NCI-H82 treated with DMSO at 0.1 percent for 48 hours (cell line): ENCODE results near the gene ARSG.
A peak's percentile ranks its signal among the peaks of the same experiment; 100 is the strongest.
"Not testable (repeated sequence)": the region's sequence is repeated elsewhere in the genome, so short reads cannot be mapped to it uniquely, and the experiment has no call there.

Source experiments
- DNase-seq: peaks from one replicate; lab custom pipeline; 2025; ENCODE audit not compliant: unreplicated experiment; lab: John Stamatoyannopoulos, UW

Gene ARSG

DNA sequence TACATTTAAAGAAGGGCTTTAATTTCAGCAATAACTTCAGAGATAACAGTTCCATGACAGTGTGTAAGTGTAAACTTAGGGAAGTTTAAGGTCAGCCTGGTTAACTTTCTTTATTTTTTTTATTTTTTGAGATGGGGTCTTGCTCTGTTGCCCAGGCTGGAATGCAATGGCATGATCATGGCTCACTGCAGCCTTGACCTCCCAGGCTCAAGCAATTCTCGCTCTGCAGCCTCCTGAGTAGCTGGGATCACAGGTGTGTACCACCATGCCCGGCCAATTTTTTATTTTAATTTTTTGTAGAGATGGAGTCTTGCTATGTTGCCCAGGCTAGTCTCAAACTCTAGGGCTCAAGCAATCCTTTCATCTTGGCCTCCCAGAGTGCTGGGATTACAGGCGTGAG, 15.0 kb upstream of the ARSG start:
- DNase-seq = not testable (repeated sequence)

DNA sequence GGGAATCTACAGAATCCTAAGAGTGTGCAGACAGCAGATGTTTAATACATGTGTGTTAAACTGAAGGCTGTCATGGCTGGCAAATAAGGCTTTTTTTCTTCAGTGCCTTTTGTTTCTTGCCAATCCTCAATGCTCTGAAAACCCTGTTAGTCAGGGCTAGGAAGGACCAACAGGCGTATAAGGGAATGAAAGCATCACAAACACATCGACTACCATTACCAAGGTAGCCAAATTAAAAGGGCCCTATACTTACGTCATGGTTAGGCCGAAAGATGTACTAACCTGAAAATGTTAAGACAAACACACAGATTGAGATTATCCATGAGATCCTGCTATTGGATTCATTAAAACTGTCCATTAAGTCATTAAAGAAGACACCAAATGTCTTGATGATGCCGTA, 13.5 kb upstream of the ARSG start:
- DNase-seq = no peak

- not testable (repeated sequence) for DNase-seq
Observed at GRCh38 chr17:68281965-68282364, 9.3 kb upstream of the ARSG start.

- peak; percentile 26 for DNase-seq
Observed at GRCh38 chr17:68288375-68288774, 2.9 kb upstream of the ARSG start.

DNA sequence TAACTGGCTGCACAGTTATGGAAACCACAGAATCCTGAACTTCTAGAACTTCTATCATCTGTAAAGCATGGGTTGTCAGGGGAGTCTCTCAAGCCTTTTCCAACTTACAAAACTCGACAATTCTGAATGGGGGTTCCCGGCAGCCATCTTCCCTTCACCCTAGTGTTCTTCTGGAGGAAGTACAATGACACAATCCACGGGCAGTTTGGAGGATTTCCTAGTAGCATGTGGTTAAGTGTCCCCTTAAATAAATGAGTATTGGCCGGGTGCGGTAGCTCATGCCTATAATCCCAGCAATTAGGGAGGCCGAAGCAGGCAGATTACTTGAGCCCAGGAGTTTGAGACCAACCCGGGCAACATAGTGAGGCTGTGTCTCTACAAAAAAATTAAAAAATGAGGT, 2.5 kb upstream of the ARSG start:
- no peak for DNase-seq

DNA sequence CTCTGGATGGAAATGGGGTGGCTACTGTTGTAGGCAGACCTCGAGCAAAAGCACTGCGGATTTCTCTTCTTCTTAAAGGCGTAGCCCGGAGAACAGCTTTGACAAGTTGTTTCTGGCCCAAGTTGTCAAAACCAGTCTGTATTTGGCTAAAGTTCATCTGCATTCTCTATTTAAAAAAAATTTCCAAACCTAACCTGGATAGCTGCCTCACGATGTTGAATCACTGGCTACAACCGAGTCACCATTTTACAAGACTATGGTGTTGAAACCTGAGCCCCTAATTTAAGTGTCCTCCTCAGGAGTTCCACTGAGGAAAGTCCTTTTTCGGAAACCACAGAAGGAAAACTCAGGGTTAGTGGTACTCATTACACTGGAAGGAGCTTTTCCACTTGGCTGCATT, 1.8 kb upstream of the ARSG start:
- DNase-seq = no peak

DNA sequence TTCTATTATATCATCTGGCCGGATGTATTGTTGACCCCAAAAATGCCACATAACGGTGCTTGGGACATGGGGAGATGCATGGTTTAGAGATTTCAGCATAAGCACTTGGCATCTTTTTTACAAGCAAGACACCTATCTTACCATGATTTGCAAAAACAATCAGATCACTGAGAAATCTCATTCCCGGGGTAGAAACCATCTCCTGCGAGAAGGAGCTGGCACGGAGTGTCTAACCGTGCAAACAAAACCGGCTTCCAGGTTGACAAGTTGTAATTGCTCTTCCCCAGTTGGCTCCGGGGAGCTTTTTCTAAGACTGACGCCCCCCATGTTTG, 1.4 kb upstream of the ARSG start:
- no peak for DNase-seq

- no peak for DNase-seq
Observed at GRCh38 chr17:68290268-68290954, 884 bp upstream of the ARSG start.

DNA sequence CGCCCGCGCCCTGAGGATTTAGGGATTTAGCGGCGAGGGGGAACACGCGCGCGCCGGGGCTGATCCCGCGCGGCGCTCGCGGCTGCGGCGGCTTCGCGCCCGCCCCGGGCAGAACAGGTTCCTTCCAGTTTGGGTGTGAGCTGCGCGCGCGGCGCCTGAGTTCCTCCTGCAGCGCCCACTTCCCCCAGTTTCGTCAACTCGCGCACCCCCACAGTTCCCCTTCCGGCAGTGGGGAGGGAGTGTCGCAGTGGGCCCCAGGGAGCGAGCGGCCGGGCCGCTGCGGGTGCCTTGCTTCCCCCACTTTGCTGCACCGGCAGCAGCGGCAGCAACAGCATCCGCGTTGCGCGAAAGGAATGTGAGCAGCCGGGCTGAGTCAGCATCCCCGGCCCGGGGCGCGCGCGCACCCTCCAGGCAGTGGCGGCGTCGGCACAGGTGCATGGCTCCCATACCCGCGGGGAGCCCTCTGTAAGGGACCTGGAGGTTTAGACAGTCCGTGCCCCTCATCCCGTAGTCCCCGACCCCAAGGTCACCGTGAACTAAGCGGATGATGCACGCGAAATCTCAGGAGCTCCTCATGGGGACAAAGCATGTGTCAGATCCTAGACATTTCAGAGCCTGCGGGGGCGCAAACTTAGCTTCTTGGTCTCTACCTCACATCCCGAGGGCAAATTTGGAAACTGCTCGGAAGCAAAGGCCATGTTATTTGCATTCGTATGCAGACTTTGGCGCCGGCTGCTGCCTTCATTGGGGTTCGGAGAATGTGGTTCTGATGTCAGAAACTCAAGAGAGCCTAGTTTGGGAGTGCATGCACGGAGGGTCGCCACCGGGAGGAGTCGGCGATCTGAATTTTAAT, 767 bp downstream of the ARSG start:
- no peak for DNase-seq

GRCh38 chr17:68292689-68293040, 1.4 kb downstream of the ARSG start:
- DNase-seq = no peak

- DNase-seq = no peak
Observed at GRCh38 chr17:68293490-68294195, 2.3 kb downstream of the ARSG start.

DNA sequence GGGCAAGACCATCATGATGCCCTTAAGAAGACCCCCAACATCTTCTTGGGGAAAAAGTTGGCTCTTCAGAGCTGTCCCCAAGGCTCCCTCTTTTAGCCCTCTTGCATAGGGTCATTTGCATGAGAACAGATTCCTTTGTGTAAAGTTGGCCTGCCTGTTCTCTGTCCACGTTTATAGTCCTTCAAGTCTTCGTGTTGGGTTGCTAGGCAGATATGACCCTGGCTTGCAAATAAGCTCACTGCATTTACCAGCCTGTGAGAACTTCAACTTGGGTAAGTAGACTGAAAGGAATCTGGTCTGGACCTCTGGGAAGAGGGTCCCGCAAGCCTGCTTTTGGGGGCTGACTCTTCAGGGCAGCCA, 2.9 kb downstream of the ARSG start:
- DNase-seq = no peak

DNA sequence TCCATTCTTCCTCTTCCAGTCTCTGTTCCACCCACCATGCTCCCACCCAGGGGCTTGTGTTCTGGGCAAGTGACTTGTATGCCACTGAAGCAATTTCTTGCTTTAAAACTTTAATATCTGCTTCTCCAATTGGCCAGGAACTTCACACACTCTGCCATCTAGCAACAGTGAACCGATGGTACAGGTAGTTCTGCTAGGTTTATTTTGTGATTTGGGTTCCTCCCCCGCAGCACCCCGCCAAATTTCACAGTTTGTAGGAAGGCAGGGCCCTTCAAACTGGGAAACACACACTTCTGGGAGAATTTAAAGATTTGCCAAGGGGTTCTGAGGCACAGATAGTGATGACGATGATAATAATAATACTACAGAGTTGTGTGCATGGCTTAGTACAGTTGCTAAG, 3.3 kb downstream of the ARSG start:
- DNase-seq = no peak

GRCh38 chr17:68295086-68295485, 3.8 kb downstream of the ARSG start:
- DNase-seq = no peak

DNA sequence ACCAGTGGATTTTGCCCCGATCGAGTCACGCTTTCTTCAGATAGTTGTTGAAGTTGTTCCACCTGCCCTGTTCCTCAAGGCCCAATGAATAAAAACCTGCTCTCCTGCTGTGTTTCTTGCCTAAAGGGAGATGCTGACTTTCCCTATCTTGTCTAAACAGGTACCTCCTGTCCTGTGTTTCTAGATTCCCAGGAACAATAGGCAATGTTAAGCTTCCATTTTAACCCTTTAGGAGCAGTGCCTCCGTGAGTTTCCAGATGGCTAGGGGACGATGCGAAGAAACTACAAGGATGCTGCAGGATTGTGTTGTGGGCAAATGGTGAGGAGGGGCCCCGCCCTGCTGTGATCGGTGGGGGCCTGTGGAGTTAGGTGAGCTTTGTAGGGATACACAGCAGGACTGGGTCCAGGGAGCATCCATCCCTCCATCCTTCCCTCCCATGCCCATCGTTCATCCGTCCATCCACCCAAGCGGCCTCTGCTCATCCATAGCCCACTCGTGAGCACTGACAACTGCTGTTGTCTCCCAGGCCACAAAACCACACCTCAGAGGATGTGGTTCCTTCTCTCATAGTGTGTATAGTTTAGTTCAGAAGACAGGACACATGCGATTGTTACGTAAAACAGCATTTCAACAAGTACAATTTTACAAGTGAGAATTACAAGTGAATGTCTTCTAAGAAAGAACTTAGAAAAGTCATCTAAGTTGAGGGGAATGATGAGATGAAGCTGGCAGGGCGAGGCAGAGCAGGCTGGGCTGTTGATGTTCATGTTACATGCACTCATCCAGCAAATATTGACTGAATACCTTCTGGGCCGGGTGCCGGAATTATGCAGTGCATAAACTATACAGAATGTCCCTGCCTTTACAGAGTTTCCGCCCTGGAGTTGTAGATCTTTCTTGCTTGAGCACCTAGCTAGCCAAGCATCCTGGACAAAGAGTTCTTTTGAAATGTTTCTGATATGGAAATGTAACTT, 5.2 kb downstream of the ARSG start:
- no peak for DNase-seq

- no peak for DNase-seq
Observed at GRCh38 chr17:68297195-68297594, 5.9 kb downstream of the ARSG start.

DNA sequence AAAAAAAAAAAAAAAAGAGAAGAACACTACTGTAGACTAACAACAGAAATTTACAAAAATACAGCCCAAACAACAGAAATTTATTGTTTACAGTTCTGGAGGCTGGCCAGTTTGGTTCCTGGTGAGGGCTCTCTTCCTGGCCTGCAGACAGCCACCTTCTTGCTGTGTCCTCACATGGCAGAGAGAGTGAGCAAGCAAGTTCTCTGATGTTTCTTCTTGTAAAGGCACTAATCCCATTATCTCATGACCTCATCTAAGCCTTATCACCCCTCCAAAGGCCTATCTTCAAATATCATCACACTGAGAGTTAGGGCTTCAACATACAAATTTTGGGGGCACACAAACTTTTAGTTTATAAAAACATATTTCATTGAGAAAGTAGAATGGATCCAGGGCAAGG, 7.3 kb downstream of the ARSG start:
- DNase-seq = no peak

GRCh38 chr17:68299817-68300216, 8.5 kb downstream of the ARSG start:
- DNase-seq = no peak

GRCh38 chr17:68301438-68301959, 10.2 kb downstream of the ARSG start:
- no peak for DNase-seq

GRCh38 chr17:68302066-68302564, 10.8 kb downstream of the ARSG start:
- DNase-seq = no peak

- no peak for DNase-seq
Observed at GRCh38 chr17:68302666-68303065, 11.4 kb downstream of the ARSG start.
